OCI-LY3 (cell line): ENCODE results near the gene TRIM63.

Experiments
- EZH2phosphoT487 ChIP-seq: fragments of 200-600 bp; shearing (Covaris generic); IDR thresholded peaks from 2 replicates; pipeline ENCODE4 v1.6.1; 2018; ENCODE audit warnings: antibody characterized with exemption, mixed run types, low read depth
- TF ChIP-seq, protein P1 (sequence below): fragments of 200-600, 300-600 bp; sonication (generic); IDR thresholded peaks from 2 replicates; pipeline ENCODE4 v1.5.1; 2014; ENCODE audit warnings: antibody characterized with exemption, low read length, low read depth

DNA sequence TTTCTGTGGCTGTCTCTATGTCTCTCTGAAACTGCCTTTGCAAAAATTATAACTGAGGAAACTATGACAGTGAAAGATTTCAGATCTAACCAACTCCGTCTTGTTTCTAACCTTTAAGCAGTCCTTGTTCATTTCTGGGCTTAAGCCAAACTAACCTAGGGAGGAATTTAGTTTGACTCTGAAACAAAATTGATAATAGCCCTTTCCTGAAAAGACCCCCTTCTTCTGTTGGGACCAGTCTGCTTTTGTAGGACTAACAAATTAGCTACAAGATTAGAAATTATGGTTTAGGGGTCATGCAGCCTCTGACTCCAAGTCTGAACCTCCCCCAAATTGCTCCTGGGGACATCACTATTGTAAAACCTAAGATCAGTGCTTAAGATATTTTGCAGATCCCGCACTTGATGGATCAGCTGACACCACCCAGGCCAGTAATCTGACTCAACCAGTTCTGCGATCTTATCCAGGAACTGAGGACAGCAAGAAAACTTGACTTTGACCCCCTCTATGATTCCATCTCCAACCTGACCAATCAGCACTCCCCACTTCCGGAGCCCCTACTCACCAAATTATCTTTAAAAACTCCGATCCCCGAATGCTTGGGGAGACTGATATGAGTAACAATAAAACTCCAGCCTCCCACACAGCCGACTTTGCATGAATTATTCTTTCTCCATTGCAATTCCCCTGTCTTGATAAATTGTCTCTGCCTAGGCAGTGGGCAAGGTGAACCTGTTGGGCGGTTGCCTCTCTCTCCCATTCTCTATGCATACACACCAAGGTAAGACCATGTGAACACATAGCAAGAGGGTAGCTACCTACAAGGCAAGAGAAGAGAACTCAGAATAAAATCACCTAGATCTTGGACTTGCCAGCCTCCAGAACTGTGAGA lies 11.1 kb upstream of the TRIM63 start:
- TF ChIP-seq, protein P1, sequence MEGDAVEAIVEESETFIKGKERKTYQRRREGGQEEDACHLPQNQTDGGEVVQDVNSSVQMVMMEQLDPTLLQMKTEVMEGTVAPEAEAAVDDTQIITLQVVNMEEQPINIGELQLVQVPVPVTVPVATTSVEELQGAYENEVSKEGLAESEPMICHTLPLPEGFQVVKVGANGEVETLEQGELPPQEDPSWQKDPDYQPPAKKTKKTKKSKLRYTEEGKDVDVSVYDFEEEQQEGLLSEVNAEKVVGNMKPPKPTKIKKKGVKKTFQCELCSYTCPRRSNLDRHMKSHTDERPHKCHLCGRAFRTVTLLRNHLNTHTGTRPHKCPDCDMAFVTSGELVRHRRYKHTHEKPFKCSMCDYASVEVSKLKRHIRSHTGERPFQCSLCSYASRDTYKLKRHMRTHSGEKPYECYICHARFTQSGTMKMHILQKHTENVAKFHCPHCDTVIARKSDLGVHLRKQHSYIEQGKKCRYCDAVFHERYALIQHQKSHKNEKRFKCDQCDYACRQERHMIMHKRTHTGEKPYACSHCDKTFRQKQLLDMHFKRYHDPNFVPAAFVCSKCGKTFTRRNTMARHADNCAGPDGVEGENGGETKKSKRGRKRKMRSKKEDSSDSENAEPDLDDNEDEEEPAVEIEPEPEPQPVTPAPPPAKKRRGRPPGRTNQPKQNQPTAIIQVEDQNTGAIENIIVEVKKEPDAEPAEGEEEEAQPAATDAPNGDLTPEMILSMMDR, result no peak
- no peak for TF ChIP-seq EZH2phosphoT487
